Posterior vena cava (tissue), 2 donors: ENCODE measurements around the gene TESK1. TPM values are rescaled to one million over a fixed set of nuclear protein-coding genes. Genes with fewer than 3 reads are reported as not detected.

ENCODE experiments used
- DNase-seq: peaks from one replicate; pipeline ENCODE4 v3.0.0-alpha.2; 2020; ENCODE audit warnings: low spot score
- intact Hi-C, 2 donors: fragments of 100-400 bp; cut with DNase I; formaldehyde crosslinking; loops; one replicate each; pipeline versions ENCODE4 v1.14.1 to v1.14.2; 2022 to 2023
- long read RNA-seq, 2 donors: library from polyadenylated mRNA; unstranded; transcript quantifications; one replicate each; pipeline ENCODE4 v2.0.0, GENCODE V29; 2020 to 2021
- total RNA-seq, 2 donors: library from RNA; stranded (reverse); fragmentation: NEBNext Ultra II Directional; extraction: Animal tissue kit (Norgen Biotek cat#: 25700); gene quantifications; one replicate each; pipeline ENCODE4 v1.2.1, GENCODE V29; 2021
- donor health status: DM: yes; HTN: yes; CAD: no.
- donor health status: DM: yes; HTN: yes; CAD: no.

The TESK1 gene
- 10 to 100 TPM; 50.8 to 61.1 TPM for total RNA-seq
- long read RNA-seq, donor 1, transcript TESK1-201 (10 exons, 2,421 nt), result major isoform, 5 of 24 reads
- long read RNA-seq, donor 1, partial matches to known transcripts, result 18 of 24 reads
- long read RNA-seq, donor 1, other reads (novel, unspliced or antisense), result 1 of 24 reads
- long read RNA-seq, donor 2, partial matches to known transcripts, result 62 of 63 reads
- long read RNA-seq, donor 2, other reads (novel, unspliced or antisense), result 1 of 63 reads

GRCh38 chr9:35604578-35605350, at the start of gene TESK1:
TSS of gene TESK1 (plus strand) at chr9:35605262. CDS start at chr9:35605620, 358 bp downstream.
- intact Hi-C loops, result loop anchor here in 1 of 2 donors (2.0 kb wide), 1 partner anchor 50 kb away; no protein-coding TSS in a partner anchor
- peak; percentile 91 for DNase-seq

DNA sequence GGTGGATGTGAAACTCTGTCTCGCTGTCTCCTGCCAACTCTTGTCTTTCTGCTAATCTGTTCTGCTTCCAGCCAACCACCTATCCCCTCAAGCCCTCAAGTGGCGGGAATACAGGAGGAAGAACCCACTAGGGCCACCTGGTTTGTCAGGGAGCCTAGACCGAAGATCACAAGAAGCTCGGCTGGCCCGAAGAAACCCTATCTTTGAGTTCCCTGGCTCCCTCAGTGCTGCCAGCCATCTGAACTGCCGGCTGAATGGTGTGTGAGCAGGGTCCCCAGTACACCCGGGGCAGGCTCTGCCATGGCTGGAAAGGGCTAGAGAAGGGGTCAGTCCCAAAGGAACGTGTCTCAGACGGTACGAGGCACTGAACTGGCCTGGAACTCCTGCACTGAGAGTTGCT, 49.2 kb upstream of the TESK1 start:
- intact Hi-C loops, result loop anchor here (2.0 to 10.0 kb wide), 3 partner anchors 65 to 441 kb away; partner anchors contain the start of genes ATOSB (in 1 of the 2) and RUSC2 (in 1 of the 2)
- DNase-seq, result no peak

DNA sequence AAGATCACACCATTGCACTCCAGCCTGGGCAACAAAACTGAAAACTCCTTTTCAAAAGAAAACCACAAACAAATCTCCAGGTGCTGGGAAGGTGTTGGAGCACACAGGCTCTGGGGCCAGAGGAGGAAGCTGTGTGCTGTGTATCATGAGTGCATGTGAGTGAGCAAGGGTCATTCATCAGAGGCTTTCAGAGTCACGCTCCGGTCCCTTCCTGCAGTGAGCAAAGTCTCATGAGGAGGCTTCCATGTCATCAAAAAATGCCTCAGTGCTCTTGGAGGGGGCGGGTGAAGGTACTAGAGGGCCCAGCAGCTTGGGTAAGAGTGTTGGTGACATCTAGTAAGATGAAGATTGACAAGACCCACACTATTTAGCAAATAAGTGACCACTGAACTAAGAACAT, 48.3 kb upstream of the TESK1 start:
- intact Hi-C loops, result loop anchor here in 1 of 2 donors (5.0 to 10.0 kb wide), 2 partner anchors 69 to 442 kb away; partner anchors contain the start of gene ATOSB
- no peak for DNase-seq

GRCh38 chr9:35557320-35557719, 47.7 kb upstream of the TESK1 start:
- DNase-seq, result no peak
- intact Hi-C loops, result loop anchor here in 1 of 2 donors (5.0 to 10.0 kb wide), 2 partner anchors 70 to 443 kb away; partner anchors contain the start of gene ATOSB

DNA sequence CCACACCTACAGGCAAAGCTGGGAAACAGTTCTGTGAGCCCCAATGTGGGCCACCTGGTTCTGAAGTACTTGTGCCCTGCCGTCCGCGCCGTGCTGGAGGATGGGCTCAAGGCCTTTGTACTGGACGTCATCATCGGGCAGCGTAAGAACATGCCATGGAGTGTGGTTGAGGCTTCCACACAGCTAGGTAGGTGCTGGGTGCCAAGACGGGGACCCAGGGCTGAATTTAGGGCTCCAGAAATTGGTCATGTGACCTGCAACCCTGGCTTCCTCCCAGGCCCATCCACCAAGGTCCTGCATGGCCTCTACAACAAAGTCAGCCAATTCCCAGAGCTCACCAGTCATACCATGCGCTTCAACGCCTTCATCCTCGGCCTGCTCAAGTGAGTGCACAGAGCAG, 46.9 kb upstream of the TESK1 start:
- no peak for DNase-seq
- intact Hi-C loops, result loop anchor here in 1 of 2 donors (5.0 to 10.0 kb wide), 2 partner anchors 71 to 443 kb away; partner anchors contain the start of gene ATOSB

GRCh38 chr9:35559792-35560530, 45.1 kb upstream of the TESK1 start:
- DNase-seq, result no peak
- intact Hi-C loops, result loop anchor here in 1 of 2 donors (5.0 to 10.0 kb wide), 2 partner anchors 73 to 445 kb away; partner anchors contain the start of gene ATOSB

GRCh38 chr9:35560625-35561337, 44.3 kb upstream of the TESK1 start:
- DNase-seq, result no peak
- intact Hi-C loops, result no loop called here

DNA sequence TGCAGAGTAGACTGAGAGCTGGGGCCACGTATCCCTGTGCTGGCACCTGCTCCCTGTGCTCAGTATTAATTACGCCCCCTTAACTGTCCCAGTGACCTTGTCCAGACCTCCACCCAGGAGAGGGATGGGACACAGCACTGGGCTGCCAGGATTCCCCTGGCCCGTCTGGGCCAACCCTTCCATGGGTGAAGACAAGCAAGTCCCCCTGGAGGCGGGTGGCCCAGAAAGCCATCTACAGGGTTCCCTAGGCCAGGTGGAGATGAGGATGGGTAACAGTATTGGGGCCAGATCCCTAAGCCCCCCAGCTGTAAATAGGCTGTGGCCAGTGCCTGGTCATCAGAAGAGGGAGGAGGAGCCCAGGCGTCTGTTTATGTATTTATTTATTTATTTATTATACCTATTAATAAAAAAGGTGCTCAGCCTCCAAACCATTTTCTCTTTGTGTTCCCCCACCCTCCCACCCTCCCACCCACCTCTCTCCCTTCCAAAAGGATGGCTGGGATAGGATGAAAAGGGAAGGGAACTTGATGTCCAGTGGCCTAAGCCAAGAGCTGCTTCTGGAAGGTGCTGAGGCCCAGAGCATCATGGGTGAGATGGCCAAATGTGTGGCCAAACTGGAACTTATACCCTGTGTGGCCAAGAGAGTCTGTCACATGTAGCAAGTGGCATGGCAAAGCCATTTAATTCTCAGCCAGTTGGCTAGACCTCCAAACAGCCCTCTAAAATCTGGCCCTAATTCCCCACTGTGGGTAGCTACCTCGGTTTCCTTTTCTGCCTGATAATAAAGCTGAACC, 43.4 kb upstream of the TESK1 start:
- intact Hi-C loops, result no loop called here

GRCh38 chr9:35562895-35563780, 41.9 kb upstream of the TESK1 start:
- intact Hi-C loops, result no loop called here
- no peak for DNase-seq

More for the DNA sequence above, 43.4 kb upstream of the TESK1 start:
- DNase-seq, result no peak

- intact Hi-C loops, result no loop called here
These were observed 41.3 kb upstream of the TESK1 start for GRCh38 chr9:35563791-35564197.

DNA sequence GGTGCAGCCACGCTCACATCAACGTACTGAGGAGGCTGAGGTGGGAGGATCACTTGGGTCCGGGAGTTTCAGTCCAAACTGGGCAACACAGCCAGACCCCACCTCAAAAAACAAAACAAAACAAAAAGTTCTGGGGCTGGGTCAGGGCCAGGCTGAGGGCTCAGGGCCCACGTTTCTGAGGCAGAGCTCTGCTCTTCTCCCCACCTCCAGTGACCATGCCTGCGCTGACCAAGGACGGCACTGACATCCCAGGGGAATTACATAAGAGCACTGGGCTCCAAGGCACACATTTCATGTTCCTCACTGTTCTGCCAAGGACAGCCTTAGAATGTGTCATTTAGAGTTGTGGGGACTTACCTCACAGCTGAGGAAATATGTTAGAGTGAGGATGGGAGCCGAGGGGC, 40.4 kb upstream of the TESK1 start:
- no peak for DNase-seq
- intact Hi-C loops, result no loop called here

More at GRCh38 chr9:35563791-35564197, 41.3 kb upstream of the TESK1 start:
- DNase-seq, result no peak

DNA sequence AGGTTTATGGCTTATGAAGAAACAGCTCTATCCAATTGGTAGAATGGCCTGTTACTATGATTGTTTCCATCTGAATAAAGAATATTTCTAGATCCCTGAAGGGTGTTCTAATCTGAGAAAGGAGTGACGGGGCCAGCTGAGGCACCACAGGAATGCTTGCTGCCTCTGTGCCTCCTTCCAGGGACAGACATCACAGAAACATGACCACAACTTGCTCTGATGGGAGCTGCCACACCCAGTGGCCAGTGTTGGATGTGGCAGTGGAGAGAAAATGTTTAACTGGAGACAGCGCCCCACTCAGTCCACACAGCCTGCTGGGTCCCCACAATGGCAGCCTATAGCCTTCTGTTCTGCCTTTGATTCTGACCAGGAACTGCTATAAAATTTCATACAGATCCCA, 38.6 kb upstream of the TESK1 start:
- intact Hi-C loops, result no loop called here
- no peak for DNase-seq

- intact Hi-C loops, result no loop called here
- no peak for DNase-seq
These were observed 36.9 kb upstream of the TESK1 start for GRCh38 chr9:35568196-35568595.

- no peak for DNase-seq
- intact Hi-C loops, result no loop called here
These were observed 35.9 kb upstream of the TESK1 start for GRCh38 chr9:35569206-35569605.

- no peak for DNase-seq
- intact Hi-C loops, result no loop called here
These were observed 34.2 kb upstream of the TESK1 start for GRCh38 chr9:35570709-35571504.

GRCh38 chr9:35574578-35575122, 30.4 kb upstream of the TESK1 start:
- DNase-seq, result no peak
- intact Hi-C loops, result no loop called here
